NK-92 (cell line): ENCODE measurements around the gene PREX1.
"Not testable (repeated sequence)": the region's sequence is repeated elsewhere in the genome, so short reads cannot be mapped to it uniquely, and the experiment has no call there.

ENCODE experiments used
- DNase-seq: peaks from one replicate; lab custom pipeline; 2025; ENCODE audit not compliant: unreplicated experiment; lab: John Stamatoyannopoulos, UW

Gene PREX1

DNA sequence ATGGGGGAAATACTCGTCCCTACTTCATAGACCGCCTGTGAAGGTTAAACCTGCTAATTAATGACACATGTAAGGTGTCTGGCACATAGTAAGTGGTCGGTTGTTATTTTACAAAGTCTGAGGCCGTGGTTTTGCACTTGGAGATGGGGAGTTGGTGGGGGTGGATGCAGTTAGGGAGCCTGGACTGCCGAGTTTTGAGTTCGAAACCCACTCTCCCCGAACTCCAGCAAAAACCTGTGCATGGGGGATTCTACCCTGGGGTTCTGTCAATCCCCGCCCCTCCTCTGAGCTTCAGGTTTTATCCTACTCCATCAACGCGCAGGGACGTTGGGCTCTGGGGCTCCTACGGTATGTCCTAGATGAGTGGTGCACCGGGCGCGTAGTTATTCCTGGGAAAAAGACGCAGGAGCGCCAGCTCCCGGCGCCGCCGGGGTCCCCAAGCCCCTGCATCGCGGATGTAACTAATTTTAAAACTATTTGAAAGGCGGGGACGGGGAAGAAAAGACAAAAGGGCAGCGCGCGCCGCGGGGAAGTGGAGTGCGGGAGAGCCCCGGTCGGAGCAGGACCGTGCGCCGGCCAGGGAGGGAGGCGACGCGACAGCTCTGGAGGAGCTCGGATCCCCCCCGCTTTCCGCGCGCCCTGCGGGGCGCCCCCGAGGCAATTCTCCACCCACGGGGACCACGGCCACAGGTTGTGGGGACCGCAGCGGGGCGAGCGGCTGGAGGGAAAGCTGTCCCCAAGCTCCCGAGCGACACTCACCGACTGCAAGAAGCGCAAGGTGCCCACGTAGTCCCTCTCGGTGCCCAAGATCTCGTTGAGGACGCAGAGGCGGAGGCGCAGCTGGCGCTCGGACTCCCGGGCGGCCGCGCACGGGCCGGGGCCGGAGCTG lies 672 bp downstream of the PREX1 start:
- DNase-seq, result no peak

DNA sequence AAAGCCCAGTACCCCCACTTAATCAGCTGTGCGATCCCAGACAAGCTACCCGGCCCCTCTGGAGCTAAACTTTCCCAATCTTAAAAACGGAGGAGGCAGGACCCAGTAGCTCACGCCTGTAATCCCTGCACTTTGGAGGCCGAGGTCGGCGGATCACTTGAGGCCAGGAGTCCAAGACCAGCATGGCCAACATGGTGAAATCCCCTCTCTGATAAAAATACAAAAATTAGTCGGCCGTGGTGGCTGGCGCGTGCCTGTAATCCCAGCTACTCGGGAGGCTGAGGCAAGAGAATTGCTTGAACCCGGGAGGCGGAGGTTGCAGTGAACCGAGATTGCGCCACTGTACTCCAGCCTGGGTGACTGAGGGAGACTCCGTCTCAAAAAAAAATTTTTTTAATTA lies 1.3 kb downstream of the PREX1 start:
- DNase-seq, result not testable (repeated sequence)

DNA sequence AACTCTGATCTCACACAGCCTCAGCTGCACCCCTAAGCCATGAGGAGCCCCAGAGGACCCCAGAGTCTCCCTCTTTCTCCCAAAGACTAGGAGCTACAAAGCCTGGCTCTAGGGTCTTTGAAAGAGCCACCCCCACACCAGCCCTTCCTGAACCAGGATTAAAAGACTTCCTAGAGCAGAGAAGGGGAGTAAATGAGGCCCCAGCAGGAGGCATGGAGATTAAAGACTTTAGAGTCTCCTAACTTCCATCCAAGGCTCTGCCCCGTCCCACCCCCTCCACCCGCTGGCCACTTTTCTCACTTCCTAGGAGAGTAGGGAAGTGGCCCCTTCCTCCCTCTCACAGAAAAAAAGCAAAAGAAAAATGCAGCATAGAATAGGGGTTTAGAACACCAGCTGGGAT lies 1.7 kb downstream of the PREX1 start:
- DNase-seq, result no peak

DNA sequence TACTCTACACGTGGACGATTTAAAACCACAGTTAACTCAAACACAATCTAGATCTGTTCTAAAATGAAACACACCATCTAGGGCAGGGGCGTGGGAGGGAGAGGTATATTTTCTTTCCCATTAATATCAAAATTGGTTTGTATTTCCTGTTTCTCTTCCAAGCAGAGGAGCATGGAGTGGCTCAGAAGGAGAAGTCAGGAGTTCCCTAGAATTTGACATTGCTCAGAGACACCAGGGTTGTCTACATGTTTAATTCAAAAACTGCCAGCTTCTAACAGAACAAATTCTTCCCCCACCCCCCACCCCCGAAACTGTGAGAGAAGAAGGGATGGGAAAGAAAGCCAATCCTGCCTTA lies 2.3 kb downstream of the PREX1 start:
- DNase-seq, result no peak

DNA sequence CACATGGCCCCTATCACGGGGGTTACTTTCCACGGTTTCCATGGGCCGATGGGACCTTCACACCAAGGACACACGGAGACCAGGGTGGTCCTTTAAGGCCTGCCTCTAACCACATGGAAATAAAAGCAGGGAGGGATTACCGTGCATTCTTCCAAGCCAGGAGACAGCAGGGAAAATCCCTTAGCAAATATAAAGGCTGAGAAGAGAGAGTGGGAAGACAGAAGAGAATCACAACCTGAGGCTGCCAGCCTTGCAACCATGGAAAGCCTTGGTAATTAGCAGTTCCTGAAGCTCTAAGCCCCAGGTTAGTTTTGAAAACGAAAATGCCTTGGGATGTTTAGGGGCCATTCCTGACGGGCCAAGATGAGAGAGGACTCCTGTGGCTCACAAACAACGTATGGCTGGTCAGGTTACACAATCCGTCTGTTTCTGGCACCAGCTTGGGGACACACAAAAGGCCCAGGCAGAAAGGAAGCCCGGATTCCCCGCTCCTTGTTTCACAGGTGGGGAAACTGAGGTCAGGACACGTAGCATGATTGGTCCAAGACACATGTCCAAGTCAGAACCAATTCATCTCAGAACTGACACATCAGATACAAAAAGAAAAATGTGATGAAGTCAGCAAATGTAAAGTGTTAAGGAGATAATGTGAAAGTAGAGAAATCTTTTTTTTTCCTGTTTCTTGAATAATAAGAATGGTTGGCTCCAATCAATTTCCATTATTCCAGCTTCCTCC lies 2.8 kb downstream of the PREX1 start:
- DNase-seq, result no peak

DNA sequence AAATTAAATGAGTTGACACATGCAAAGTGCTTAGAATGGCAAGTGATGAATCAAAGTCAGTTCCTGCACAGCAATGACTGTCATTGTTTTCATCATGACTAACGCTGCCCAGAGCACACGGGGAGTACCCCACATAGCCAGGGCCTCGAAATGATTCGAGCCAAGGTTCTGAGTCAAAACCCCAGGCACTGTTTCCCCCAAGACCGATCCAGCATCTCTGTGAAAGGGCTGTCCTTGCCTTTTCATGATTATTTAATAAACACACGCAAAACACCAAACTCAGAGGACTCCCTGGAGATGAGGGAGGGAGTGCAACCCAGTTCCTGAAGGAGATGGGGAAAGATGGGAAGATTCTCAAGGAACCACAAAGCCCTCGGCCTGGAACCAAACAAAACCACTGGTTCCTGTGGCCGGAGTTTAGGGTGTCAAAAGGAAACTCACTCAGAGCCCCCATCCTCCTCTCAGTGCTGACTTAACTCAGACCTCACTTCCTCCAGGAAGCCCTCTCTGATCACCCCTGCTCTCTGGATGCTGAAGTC lies 3.8 kb downstream of the PREX1 start:
- no peak for DNase-seq

DNA sequence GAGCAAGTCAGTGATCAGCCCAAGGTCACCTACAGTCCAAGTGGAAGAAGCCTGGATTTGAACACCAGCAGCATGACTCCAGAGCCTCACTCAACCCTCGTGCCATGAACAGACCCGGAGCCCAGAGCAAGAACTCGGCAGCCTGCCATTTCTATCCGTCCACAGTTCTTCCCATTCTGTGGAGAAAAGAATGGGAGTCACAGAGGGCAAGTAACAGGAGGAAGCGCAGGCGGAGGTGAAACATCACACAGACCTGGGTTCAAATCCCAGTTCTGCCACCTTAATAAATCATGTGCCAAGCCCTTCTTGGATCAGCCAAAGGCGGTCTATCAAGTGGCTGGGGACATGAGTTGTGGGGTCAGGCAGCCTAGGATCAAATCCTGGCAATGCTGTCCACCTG lies 4.3 kb downstream of the PREX1 start:
- DNase-seq, result no peak

DNA sequence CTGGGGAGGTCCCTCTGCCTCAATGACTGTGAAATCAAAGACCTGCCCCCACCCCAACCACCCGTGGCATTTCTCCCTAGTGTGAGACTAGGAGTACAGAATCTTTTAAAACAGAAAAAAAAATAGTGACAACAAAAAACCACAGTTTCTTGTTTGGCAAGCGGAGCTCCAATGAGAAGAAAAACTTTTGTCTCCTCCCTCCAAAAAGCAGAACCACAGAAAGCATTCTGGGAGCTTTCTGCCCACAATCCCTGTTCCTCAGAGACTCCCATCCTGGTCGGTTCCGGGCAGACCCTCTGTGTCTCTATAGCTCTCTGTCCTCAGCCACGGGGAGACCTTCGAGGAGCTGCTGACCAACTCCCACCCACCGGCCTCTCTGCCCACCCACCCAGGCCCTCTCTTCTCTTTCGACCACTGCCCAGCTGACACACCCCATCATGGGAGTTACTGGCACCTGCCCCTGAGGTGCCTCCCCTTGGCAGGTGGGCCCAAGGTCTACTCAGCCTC lies 4.9 kb downstream of the PREX1 start:
- DNase-seq, result no peak

DNA sequence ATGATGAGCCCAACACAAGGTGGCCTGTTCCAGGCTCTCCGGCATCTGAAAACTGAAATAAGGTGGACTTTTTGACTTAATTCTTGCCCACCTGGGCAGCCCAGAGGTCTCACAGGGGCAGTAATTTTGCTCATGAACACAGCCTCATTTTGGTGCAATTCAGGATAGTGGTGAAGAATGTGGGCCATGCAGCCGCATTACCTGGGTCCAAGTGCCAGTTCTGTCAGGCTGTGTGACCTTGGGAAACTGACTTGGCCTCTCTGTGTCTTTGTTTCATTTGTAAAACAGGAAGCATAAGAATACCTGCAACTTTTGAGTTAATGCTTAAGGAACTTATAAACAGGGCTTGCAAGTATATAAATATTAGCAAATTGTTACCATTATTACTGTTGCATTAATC lies 5.6 kb downstream of the PREX1 start:
- DNase-seq, result no peak

DNA sequence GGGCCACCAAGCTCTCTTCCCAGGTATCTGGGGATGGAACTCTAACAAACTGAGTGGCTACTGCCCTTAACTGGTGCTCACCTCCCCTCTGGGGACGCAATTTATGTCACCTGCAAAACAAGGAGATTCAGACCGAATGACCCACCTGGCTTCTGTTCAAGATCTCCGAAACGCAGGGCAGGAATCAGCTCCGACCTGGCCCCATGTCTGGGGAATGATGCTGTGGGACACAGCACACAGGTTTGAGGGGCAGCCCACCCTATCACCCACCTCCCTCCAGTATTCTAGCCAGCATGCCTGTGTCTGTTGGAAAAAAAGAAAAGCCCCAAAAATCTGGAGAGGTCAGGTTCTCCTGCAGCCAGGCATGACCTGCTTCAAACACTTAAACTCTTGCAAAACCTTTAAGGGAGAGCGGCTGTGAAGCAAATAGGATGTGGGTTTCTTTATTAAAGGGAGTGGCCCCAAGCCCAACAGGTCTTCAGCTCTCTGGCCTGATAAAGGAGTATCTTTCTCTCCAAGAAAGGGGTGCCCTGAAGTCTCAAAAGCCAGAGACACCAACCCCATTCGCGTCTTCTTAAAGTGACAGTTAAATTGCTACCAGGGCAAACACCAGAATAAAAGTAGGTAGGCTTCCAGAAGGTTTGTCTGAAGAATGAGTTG lies 6.4 kb downstream of the PREX1 start:
- no peak for DNase-seq

DNA sequence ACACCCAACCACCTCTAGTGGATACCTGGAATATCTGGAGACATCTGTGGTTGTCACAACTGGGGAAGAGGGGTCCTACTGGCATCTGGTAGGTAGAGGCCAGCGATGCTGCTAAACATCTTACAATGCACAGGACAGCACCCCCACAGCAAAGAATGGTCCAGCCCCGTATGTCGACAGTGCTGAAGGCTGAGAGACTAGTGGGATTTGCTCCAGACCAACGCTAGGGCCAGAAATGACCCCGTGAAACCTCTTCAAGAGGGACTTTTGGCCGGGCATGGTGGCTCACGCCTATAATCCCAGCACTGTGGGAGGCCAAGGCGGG lies 7.2 kb downstream of the PREX1 start:
- DNase-seq, result no peak

DNA sequence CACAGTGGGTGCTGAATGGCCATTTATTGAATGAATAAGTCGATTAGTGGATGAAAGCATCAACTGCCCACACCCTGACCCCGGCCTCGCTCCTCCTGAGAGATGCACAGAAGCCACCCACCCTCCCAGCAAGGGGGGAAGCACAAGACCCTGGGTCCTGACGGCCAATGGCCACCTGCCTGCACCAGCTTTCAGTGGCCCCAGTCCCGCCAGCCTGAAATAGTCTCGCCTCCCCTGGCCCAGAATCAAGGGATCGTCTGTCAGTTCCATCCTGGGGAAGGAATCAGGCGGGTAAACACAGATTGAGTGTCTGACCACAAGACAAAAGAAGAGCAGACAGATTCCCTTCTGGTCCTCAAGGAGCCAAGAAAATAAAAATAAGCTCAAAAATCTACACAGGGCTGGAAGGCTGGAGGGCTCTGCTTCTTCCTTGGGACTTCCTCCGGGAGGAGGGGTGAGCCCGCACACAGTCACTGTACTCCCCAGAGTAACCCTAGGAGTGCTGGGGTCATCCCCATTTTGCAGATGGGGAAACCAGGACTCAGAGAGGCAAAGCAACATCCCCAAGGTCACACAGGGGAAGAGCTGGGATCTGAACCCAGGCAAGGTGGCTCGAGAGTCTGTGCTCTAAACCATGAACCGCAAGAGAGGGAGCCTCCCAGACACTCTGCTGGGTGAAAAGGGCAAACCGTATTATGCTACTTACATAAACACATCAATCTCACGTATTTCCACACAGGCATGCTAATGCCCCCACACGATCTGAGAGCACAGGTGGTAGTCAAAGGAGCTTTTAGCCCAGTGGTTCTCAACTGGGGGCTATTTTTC lies 7.8 kb downstream of the PREX1 start:
- DNase-seq, result no peak

DNA sequence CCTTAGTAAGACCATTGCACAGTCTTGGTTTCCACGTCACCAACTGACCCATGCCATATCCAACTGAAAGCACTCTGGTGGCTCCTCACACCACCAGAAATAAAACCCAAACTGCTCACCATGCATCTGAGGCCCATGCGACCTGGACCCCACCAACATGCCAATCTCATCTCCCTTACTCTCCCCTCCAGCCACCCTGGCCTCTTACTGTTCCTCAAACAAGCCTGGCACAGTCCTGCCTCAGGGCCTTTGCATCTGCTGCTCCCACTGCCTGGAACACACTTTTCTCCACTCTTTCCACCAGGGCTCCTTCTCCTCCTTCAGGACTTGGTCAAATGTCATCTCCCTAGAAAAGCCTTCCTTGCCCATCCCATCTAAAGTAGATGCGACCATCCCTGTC lies 8.7 kb downstream of the PREX1 start:
- no peak for DNase-seq

DNA sequence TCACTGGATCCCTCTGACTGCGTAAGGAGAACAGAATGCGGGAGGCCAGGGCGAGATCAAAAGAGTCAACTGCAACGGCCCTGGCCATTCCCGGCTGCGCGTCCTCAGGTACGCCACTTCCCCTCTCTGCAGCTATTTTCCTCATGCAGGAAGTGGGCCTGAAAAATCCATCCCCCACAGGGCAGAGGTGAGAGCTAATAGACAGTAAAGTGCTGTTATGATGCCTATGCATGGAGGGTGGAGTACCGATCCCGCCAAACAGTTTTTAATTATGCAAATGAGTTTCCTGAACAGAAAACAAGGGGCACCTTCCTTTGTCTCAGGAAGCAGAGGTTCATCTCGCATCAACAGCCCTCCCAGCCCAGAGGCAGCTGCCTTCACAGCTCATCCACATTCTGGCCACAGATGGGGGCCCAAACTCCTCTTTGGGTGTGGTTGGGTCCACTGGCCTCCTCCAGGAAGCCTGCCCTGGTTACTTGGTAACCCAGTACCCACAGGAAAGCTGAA lies 9.3 kb downstream of the PREX1 start:
- no peak for DNase-seq

DNA sequence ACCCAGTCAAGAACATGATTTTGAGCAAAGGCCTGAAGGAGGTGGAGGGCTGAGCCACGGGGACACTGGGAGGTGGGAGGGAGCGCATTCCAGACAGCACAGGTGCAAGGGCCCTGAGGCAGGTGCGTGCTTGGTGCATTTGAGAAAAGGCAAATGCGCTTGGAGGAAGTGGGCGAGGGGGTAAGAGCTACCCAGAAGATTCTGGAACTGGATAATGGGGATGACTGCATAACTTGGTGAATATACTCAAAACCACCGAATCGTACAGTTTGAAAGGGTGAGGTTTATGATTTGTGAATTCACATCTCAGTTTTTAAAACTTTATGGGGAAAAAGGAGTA lies 9.8 kb downstream of the PREX1 start:
- no peak for DNase-seq

DNA sequence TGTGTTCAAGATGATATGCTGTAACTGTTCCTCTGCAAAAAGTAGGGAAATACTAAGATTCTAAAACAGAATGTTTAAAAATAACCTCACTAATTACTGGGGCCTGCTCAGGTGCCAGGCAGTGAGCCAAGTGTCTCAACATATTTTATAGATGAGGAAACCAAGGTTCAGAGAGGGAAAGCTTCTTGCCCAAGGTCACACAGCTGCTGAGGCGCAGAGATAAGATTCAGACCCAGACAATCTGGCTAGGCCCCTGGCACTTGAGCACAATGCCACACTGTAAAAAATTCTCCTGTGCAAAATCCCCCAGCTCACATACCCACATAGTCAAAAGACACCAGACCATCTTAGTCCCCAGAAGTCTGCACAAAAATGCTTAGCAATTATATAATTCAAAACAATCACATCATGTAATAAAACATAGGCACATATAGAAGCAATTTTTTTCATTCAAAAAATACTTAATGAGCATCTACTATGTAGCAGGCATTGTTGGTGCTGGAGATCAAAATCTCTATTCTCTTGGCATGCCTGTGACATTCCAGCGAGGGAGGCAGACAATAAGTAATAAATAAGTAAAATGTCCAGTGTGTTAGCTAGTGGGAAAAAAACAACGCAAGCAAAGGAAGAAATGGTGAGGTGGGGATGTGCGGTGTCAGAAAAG lies 10.3 kb downstream of the PREX1 start:
- no peak for DNase-seq

DNA sequence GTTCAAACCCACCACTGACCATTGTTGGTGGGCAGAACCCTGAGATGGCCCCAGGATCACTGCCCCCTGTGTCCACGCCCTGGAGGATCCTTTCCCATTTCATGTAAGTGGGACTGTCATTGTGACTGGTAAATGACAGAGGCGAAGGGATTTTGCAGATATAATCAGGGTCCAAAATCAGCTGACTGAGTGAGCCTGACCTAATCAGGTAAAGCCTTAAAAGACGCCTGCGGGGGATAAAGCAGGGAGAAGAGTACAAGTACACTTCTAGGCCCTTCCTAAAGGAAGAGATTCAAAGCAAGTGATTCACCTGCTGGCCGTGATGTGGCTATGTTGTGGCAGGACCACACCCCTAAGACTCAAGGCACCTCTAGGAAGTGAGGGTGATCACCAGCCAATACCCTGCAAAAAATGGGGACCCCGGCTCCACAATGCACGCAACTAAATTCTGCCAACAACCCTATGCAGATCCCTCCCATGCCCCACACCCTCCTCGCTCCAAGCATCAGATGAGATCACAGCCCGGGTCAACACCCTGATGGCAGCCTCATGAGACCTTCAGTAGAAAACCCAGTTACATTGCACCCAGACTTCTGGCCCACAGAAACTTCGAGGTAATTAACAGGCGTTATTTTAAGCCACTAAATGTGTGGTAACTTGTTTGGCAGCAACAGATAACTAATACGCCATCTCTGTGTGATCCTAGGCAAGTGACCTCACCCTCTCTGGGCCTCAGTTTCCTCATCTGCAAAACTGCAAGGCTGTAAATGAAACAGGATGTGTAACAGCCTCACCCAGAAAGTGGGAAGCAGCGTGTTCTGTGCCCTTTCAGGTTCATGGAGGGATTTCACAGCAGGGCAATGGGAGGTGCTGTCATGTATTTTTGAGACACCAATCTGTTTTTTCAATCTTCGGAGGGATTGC lies 11.3 kb downstream of the PREX1 start:
- no peak for DNase-seq

DNA sequence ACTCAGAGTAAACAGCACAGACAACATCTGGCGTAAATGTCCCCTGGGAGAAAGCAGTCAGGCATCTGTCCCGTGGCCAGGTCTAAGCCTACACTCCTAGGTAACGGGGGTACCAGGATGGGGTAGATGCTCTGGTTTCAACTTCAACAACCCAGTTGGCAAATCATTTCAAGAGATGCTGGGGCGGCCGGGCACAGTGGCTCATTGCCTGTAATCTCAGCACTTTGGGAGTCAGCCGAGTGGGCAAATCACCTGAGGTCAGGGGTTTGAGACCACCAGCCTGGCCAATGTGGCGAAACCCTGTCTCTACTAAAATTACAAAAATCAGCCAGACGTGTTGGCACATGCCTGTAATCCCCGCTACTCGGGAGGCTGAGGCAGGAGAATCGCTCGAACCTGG lies 12.3 kb downstream of the PREX1 start:
- no peak for DNase-seq

DNA sequence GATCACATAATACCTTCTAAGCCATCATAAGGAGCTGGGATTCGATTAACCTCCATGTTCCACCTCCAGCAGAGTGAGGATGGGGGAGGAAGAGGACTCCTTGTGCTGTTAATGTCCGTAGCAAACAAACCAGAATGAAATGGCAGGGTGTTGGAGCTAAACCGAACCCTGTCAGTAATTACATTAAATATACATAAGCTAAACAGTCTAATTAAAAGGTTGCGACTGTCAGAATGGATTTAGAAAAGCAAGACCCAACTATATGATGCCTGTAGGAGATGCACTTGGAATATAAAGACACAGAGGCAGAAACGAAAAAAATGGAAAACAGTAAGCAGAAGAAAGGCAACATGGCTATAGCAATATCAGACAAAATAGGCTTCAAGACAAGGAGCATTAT lies 13.2 kb downstream of the PREX1 start:
- DNase-seq, result no peak
